ENCODE measurements around the gene UBA52.
"Not testable (repeated sequence)": the region's sequence is repeated elsewhere in the genome, so short reads cannot be mapped to it uniquely, and the experiment has no call there.

UBA52 gene

DNA sequence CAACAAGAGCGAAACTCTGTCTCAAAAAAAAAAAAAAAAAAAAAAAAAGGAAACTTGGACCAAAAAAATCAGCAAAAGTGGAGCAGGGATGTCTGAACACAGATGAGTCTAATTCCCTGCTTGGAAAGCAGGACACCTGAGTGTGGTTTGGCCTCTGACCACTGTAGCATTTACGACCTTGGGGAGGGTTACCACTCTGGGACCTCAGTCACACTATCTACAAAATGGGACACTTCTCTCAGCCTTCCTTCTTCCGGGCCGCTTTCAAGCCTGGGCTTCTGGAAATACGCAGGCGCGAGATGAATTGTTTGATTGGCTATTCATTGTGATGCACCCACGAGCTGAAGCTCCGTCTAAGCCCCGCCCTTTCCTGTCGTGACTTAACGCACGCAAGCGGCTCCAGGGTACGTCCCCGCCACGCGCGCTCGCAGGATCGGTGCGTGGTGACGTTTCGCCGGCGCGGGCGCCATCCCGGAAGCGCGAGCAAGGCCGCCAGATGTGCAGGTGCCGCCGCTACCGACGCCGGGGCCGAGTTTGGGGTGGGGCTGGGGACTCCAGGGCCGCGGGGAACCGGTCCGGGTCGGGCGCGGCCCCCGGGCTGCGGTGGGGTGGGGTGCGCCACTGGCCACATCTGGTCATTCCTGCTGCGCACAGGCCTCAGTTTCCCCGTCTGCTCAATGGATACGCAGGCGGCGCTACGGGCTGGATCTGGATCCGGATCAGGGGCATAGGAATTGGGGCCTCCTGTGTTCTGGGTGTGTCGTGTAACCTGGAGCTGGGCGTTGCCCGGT lies 14.1 kb upstream of the UBA52 start, which contains the start of gene KXD1:
TSS of gene KXD1 (plus strand) at position 460 of the 791 bp plus-strand sequence. CDS start 4,187 bp downstream, outside the sequence.
- DNase-seq = peak; percentile 99 to 100

DNA sequence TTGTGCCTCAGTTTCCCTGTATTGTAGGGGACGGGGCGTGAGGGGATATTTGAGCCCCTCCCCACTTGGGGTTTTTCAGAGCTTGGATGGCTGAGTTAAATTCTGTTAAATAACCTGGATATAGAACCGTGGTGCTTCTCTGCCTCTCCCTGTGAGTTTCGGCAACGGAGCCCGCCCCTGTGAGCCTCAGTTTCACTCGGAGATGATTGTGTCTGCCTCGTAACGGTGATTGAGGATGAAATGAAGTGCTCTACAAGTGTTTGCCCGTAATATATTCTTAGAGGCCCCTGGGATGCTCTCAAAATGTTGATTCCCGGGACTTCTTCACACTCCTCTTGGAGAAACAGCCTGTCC lies 13.5 kb upstream of the UBA52 start:
- no peak for DNase-seq

DNA sequence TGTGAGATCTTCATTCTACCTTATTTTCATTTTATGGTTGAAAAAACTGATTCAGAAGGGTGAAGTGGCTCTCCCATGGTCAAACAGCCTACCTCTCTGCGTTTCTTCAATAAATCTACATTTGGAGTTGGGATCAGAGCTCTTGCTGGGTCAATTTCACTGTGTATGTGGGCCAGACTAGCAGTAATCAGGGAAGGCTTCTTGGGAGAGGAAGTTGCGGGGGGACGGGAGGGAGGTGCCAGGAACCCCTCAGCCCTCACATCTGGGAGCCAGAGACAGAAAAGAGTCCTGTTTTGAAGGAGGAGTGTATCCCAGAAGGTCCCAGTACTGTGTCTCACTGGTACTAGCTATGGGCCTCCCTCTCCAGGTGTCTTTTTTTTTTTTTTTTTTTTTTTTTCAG lies 13.1 kb upstream of the UBA52 start:
- DNase-seq = no peak

DNA sequence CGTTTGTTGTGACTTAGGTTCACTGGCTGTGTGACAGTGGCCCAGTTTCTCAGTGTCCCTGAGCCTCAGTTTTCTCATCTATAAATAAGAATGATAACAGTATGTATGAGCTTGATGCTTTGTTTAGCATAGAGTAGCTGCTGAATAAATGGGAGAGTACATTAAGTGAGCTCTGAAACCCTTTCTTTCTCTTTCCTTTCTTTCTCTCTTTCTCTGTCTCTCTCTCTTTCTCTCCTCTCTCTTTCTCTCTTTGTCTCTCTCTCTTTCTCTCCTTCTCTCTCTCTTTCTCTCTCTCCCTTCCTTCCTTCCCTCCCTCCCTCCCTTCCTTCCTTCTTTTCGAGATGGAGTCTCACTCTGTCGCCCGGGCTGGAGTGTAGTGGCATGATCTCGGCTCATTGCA lies 12.0 kb upstream of the UBA52 start:
- DNase-seq = no peak

DNA sequence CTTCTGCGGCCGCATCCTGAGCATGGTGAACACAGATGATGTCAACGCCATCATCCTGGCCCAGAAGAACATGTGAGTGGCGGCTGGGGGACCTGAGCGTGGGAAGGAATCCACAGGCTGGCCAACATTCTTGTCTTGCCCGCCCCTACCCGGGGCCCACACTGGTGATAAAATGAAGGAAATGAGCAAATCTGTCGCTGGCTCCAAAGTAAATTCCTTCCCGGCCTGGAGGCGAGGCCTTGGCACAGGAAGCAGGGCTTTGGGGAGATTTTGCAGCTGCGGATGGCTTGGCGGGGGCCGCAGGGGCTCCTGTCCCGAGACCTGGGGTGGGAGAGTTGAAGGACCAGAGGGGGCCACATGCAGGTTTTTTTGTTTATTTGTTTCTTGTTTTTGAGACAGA lies 9.6 kb upstream of the UBA52 start:
- no peak for DNase-seq

DNA sequence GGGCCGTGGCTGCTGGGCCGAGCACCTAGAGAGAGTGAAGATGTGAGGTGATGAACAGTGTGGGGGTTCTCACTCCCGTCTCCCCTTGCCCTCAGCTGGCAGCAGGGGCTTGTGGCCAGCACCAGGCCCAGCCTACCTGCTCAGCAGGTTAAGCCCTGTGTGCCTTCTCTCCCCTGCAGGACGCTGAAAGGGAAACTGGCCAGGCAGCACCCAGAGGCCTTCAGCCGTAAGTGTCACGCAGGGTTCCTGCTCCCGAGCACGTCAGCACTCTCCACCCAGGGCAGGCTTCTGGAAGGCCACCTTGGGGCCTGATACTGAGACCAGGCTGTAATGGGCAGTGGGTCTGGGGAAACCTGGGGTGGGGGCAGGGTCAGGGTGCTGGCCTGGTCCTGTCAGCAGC lies 4.7 kb upstream of the UBA52 start:
- no peak for DNase-seq

DNA sequence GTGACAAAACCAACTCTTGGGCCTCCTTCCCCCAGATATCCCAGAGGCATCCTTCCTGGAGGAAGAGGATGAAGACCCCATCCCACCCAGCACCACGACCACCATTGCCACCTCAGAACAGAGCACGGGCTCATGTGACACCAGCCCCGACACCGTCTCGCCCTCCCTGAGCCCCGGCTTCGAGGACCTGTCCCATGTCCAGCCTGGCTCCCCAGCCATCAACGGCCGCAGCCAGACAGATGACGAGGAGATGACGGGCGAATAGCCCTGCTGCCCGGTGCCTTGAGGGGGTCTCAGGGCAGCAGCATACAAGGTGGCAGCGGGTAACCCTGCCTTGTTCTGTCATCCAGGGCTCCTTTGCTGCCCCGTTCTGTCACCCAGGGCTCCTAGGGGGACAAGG lies 3.3 kb upstream of the UBA52 start:
- no peak for DNase-seq

DNA sequence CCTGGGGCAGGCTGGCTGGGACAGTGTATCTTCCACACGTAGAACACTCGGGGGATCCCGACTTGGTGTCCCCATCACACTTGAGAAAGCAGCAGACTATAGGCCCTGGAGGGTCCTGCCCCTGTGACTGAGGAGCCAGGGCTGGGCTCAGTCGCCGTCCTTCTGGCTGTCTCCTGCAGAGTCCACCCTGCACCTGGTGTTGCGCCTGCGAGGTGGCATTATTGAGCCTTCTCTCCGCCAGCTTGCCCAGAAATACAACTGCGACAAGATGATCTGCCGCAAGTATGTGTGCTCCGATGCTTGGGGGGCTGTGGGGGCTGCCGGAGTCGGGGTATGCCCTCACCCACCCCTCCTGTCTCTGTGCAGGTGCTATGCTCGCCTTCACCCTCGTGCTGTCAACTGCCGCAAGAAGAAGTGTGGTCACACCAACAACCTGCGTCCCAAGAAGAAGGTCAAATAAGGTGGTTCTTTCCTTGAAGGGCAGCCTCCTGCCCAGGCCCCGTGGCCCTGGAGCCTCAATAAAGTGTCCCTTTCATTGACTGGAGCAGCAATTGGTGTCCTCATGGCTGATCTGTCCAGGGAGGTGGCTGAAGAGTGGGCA lies 3.1 kb downstream of the UBA52 start:
- no peak for DNase-seq

DNA sequence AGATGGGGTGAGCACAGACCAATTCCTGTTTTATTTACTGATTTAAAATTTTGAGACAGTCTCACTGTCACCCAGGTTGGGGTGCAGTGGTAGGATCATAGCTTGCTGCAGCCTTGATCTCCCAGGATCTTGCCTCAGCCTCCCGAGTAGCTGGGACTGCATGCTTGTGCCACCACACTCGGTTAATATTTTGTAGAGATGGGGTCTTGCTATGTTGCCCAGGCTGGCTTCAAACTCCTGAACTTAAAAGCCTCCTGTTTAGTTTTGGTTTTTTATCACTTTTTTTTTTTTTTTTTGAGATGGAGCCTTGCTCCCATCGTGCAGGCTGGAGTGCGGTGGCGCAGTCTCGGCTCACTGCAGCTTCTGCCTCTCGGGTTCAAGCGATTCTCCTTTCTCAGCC lies 4.7 kb downstream of the UBA52 start:
- DNase-seq = no peak

DNA sequence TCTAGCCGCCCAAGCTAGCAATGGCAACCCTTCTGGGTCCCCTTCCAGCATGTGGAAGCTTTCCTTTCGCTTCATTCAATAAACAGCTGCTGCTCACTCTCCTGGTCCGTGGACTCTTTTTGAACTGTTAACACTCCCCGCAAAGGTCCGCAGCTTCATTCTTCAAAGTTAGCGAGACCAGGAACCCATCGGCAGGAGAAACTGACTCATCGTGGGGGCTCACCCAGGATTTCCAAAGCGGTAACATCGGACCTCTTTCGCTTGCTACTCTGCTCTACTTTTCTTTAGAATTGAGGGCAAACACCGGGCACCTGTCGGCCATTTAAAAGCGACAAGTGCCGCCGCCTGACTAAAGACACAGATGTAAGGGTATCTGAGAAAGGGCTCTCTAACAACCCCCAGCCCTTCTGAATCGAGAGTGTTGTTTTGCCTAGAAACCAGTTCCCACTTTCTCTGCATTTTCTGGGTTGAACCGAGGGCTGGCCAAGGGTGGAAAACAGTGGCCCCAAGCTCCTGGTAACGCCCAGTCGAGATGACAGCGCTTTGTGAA lies 5.8 kb downstream of the UBA52 start:
- DNase-seq = no peak

DNA sequence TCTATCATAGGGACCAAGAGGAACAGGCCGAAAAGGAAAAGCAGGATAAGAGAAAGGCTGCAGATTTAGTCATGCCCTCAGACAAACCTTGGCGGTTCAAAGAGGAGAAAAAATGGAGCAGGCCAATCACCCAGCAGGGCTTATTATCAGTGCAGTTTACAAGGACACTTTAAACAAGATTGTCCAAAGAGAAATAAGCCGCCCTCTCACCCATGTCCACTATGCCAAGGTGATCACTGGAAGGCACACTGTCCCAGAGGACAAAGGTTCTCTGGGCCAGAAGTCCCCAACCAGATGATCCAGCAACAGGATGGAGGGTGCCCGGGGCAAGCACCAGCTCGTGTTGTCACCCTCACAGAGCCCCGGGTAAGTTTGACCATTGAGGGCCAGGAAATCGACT lies 8.7 kb downstream of the UBA52 start:
- DNase-seq = no peak

DNA sequence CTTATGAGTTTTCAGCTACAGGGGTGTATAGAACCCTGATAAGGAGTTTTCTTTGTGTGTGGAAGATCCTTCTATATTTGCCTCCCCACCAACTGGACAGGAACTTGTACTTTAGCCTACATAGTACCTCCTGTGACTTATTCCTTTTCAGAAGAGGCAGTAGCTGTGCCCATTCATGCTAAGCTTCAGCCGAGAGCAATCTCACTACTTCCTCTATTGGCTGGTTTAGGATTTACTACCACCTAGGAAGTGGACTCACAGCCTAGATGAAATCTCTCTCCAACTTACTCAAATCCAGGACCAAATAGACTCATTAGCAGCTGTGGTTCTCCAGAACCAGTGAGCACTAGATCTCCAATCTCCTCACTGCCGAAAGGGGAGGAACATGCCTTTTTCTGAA lies 14.6 kb downstream of the UBA52 start:
- DNase-seq = peak; percentile 79 to 82

DNA sequence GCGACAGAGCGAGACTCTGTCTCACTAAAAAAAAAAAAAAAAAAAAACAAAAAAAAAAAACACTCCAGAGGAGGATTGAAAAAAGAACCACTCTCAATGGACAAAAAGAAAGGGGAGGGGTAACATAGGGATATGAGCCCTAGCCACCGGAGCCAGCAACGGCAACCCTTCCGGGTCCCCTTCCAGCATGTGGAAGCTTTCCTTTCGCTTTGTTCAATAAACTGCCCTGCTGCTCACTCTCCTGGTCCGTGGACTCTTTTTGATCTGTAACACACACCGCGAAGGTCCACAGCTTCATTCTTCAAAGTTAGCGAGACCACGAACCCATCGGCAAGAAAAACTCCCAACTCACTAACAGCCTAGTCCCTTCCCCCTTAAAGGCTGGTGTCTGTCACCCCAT lies 15.9 kb downstream of the UBA52 start:
- DNase-seq = no peak

DNA sequence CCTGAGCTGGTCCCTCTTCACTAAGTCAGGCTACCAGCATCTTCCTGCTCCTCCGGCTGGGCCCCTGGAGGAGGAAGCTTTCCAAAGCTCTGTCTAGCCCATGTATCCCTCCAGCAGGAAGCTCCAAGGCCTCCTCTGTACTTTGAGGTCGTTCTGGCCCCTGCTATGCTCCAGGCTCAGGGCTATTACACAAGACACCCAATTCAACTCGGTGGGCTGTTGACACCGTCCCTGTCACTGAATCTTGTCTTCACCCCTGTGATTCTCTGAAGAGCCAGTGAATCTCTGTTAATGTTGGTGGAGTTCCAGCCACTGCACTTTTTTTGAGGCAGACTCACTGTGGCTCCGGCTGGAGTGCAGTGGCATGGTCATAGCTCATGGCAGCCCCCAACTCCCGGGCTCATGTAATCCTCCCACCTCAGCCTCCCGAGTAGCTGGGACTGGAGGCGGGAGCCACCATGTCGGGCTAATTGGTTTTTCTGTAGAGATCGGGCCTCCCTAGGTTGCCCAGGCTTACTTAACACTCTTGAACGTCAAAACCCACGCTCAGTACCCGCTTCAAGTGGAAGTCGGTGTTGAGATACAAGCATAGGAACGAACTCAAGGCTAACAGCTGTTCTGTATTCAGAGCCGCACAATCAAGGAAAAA lies 16.4 kb downstream of the UBA52 start:
- DNase-seq = peak in 1 of 2 donors; percentile 12

DNA sequence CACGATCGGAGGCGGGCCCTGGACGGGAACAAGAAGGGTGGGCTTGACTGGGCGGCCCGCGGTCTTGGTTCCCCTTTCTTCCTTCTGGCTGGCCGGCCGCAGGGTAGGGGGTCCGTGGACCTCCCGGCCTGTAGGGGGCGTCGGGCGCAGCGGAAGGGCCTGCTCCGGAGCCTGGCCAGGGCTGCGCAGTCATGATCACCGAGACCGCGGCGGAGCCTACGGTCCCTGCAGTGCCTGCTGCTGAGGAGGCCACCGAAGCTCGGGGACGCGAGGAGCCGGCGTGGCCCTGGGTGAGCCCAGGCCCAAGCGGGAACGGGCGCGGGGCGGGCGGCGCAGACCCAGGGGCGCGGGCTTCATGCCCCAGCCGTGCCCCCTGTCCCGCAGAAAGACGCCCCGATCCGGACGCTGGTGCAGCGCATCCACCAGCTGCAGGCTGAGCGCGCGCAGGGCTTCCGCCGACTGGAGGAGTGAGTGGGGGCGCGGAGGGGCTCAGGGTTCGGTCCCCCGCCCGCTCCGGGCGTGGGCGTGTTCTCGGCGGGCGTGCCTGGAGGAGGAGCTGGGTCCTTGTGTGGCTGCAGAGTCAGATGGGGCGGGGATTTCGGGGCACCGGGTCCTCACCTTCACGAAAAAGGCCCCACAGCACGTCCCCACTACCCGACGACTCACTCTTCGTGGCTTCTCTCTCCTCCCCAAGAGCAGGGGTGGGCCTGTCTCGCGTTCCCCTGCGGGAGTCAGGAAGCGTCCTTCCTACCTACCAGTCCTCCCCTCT lies 17.1 kb downstream of the UBA52 start, which contains the start of gene REX1BD:
TSS of gene REX1BD (plus strand) at position 188 of the 769 bp plus-strand sequence. CDS start at position 192, 4 bp downstream.
- DNase-seq = peak; percentile 90 to 94

DNA sequence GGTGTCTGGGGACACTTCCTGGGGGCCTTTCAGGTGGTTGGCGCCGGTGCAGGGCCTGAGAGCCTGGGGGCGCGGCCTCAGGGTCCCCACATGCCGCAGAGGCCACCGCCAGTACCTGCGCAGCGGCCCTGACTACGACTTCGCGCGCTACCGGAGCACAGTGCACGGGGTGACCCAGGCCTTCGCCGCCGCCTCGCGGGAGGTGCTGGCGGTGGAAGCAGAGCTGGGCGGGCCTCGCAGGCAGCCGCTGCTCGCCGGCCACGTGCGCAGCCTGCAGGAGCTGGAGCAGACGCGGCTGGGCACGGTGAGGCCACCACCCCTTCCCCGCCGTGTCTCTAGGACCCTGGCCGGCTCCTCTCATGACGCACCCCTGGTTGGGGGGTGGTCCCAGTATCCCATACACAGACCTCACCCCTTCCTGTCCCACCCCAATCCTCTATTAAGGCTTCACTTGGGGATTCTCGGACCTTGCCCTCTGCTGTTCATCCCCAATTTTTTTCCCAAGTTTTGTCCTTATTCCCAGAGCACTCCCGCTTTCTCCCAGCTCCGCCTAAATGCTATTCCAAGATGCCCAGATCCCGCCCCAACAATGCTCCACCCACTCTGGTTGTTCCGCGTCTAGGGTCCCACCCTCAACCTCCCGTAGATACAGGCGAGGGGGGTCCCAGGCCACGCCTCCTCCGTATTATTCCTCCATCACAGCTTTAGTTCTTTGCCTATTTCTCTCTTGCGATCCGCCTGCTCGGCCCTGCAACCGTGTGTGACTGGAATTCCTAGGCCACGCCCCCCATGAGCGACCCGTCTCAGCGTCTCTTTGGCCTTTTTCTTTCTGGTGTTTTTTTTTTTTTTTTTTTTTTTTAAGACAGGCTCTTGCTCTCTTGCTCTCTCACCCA lies 18.0 kb downstream of the UBA52 start:
- DNase-seq = peak; percentile 43 to 74

DNA sequence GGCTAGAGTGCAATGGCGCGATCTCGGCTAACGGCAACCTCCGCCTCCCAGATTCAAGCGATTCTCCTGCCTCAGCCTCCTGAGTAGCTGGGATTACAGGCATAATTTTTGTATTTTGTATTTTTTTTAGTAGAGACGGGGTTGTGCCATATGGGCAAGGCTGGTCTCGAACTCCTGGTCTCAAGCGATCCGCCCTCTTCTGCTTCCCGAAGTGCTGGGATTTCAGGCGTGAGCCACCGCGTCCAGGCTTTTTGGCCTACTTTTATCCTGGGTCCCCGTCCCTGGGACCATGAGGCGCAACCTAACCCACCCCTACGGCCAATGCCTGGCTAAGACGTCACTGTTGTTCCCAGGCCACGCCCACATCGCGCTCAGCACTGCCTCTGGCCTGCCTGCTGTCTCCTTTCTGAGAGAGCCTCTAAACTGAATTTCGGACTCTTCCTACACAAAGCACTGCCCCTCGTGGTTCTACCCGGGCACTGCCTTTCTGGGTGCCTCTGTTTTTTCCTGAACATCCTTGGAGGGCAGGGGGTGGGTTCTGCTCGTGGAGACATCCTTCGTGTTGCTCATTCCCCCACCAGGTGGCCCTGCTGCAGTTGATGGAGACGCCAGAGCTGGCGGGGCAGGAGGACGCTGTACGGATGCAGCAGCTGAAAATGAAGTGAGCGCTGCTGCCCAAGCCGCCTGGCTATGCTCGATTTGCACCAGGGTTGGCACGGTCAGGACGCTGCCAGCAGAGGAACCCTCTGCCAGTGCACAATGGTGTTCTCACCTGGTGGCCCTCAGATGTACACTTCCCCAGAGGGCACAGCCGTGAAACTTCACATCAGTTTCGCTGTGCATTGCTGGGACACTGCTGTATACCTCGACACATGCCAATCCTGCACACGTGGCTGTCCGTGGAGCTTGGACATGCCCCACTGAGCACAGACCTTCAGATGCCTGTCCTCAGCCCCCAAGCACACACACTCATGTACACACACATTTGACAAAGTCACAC lies 18.9 kb downstream of the UBA52 start:
- DNase-seq = peak; percentile 15 to 17

DNA sequence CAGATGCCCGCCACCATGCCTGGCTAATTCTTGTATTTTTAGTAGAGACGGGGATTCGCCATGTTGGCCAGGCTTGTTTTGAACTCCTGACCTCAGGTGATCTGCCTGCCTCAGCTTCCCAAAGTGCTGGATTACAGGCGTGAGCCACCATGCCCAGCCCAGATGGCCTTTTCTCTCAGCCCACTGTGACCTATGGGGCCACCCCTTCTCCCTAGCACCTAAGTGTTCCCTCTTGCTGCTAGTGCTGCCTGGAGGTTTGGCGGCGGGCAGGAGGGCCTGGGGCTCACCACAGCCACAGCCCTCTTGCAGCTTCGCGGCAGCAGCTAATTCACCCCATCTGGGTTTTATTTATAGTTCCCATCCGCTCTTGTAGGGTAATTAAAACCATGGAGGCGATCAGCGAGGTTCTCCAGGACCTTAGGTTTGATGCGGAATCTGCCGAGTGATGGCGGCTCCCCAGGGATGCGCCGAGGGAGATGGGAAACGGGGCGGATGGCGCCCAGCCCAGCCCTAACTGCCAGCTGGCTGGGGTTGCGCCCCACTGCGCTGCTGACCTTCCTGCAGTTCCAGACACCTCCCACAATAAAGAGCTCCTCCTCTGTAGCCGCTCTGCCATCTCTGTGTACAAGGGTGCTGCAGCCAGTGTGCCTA lies 20.2 kb downstream of the UBA52 start:
- DNase-seq = no peak

DNA sequence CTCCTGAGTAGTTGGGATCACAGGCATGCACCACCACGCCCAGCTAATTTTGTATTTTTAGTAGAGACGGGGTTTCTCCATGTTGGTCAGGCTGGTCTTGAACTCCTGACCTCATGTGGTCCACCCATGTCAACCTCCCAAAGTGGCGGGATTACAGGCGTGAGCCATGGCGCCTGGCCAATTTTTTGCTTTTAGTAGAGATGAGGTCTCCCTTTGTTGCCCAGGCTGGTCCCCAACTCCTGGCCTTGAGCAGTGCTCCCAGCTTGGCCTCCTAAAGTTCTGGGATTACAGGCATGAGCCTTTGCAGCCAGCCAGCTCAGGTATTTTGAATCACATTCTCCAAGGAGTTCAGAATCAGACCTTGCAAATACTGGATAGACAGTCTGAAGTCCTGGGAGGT lies 21.1 kb downstream of the UBA52 start:
- DNase-seq = not testable (repeated sequence)

Data from inflammatory macrophage (primary cell).